Activated CD4-positive, CD25-positive, alpha-beta regulatory T cell treated with anti-CD3 and anti-CD28 coated beads, Interleukin-2, amount 50 U/mL, for 24 hours (primary cell): ENCODE results near the gene PHF14.
"Not testable (repeated sequence)": the region's sequence is repeated elsewhere in the genome, so short reads cannot be mapped to it uniquely, and the experiment has no call there.

Source experiments
- ATAC-seq, 2 donors: fragments of 150-1000 bp; cut with Tn5 transposase; one replicate each; pipeline ENCODE4 v1.10.0; 2021; ENCODE audit warnings: mild to moderate bottlenecking in 1 of 2, moderate library complexity in 1 of 2

PHF14 gene

GRCh38 chr7:10973061-10973941 is at the start of gene PHF14:
TSS of gene PHF14 (plus strand) at chr7:10973872. CDS start at chr7:10974324, 452 bp downstream.
- peak; percentile 97 for ATAC-seq

DNA sequence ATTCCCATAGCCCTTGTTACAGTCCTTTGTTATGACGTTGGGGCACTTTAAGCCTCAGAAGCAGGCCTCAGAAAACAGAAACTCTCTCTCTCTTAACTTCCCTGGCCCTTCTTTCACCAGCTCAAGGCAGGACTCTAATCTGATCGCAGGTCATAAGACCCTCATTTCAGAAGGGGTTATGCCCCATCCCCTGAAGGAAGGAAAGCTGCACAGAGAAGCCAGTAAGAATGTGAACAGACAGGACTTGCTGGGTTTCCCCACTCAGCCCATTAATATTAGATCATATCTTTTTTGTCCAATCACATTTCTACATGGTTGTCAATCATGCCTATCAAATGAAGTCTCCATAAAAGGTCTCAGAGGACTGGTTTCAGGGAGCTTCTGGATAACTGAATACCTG is 49.3 kb upstream of the PHF14 start:
- no peak for ATAC-seq

DNA sequence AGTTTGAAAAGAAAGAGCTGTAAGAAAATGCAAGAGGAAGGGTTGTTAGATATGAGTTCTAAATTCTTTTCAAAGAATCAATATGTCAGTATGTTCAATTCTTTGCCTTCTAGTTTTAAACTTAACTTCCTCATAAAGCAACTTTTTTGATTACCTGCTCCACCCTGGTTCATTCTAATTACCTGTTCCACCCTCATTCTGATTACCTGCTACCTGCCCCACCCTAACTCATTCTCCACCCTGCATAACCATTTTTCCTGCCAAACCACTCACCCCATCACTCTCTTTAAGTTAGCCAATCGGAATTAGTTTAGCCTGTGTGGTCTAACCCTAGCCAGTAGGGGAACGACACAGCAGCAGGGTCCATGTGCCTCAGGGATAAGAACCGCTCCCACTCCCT is 45.5 kb upstream of the PHF14 start:
- ATAC-seq = not testable (repeated sequence)

DNA sequence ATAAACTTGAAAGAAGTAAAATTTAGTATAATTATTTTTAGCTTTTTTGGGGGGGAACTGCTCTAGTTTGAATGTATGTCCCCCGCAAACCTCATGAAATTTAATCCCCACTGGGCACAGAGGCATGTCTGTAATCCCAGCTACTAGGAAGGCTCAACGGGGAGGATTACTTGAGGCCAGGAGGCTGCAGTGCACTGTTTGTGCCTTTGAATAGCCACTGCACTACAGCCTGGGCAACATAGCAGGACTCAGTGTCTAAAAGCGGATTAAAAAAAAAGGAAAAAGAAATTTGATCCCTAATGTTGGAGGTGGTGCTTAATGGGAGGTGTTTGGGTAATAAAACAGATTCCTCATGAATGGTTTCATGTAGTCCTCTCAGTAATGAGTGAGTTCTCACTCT is 43.1 kb upstream of the PHF14 start:
- no peak for ATAC-seq

GRCh38 chr7:10931161-10931560 is 42.5 kb upstream of the PHF14 start:
- ATAC-seq = no peak

GRCh38 chr7:10934292-10934691 is 39.4 kb upstream of the PHF14 start:
- ATAC-seq = no peak

- ATAC-seq = peak in 1 of 2 donors; percentile 9
Measured at GRCh38 chr7:10939237-10939910, 34.3 kb upstream of the PHF14 start.

GRCh38 chr7:10939911-10940703 is 33.6 kb upstream of the PHF14 start:
- peak; percentile 90 to 94 for ATAC-seq

- no peak for ATAC-seq
Measured at GRCh38 chr7:10940704-10941355, 32.8 kb upstream of the PHF14 start.

- no peak for ATAC-seq
Measured at GRCh38 chr7:10950494-10950893, 23.2 kb upstream of the PHF14 start.

DNA sequence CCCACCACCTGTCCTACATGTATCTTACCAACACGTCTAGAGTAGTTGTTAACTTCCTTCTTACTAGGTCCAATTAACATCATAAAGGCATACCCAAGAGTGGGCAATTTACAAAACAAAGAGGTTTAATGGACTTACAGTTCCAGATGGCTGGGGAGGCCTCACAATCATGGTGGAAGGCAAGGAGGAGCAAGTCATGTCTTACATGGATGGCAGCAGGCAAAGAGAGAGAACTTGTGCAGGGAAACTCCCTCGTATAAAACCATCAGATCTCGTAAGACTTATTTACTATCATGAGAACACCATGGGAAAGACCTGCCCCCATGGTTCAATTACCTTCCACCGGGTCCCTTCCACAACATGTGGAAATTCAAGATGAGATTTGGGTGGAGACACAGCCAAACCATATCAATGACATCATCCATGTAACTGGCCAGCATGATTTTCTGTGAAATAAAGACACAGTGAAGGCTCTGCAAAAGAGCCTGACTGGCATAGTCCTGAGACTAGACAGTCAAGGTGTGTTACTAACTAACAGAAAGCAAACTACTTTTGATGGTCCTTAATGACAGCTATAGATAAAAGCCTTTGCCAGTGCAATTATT is 22.6 kb upstream of the PHF14 start:
- not testable (repeated sequence) for ATAC-seq

DNA sequence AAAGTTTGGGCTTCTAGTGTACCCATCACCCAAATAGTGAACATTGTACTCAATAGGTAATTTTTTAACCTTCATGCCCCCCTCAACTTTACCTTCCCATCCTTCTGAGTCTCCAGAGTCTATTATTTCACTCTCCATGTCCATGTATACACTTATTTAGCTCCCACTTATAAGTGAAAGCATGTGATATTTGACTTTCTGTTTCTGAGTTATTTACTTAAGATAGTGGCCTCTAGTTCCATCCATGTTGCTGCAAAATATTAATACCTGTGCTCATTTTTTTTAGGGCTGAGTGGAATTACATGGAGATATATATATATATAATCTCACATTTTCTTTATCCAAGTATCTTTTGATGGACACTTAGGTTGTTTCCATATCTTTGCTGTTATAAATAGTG is 21.1 kb upstream of the PHF14 start:
- no peak for ATAC-seq

GRCh38 chr7:10953078-10953750 is 20.5 kb upstream of the PHF14 start:
- not testable (repeated sequence) for ATAC-seq

DNA sequence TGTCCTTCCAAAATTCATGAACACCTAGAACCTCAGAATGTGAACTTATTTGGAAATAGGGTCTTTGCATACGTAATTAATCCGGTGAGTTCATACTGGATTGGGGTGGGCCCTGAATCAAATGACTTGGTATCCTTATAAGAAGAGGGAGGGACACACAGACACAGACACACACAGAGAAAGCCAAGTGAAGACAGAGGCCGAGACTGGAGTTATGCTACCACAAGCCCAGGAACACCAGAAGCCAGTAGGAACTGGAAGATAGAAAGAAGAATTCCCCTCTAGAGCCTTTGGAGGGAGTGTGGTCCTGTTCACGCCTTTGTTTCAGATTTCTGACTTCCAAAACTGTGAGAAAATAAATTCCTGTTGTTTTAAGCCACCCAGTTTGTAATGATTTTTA is 17.1 kb upstream of the PHF14 start:
- no peak for ATAC-seq

GRCh38 chr7:10960242-10960641 is 13.4 kb upstream of the PHF14 start:
- not testable (repeated sequence) for ATAC-seq

GRCh38 chr7:10965016-10965415 is 8.7 kb upstream of the PHF14 start:
- not testable (repeated sequence) for ATAC-seq

DNA sequence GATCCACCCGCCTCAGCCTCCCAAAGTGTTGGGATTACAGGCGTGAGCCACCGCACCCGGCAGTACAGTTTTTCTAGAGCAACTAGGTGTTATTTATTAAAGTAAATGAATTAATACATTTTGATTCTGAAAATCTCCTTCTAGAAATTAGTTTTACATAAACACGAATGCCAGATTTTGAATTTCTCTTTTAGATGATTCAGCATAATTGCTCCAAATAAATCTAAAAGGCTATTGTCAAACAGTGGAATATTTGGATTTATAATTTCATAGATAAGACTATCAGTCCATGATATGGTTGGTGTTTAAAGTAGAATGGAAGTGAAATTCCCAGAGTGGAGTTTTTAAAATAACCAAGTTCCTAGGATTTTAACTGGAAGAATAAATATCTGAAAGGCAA is 1.5 kb upstream of the PHF14 start:
- no peak for ATAC-seq

DNA sequence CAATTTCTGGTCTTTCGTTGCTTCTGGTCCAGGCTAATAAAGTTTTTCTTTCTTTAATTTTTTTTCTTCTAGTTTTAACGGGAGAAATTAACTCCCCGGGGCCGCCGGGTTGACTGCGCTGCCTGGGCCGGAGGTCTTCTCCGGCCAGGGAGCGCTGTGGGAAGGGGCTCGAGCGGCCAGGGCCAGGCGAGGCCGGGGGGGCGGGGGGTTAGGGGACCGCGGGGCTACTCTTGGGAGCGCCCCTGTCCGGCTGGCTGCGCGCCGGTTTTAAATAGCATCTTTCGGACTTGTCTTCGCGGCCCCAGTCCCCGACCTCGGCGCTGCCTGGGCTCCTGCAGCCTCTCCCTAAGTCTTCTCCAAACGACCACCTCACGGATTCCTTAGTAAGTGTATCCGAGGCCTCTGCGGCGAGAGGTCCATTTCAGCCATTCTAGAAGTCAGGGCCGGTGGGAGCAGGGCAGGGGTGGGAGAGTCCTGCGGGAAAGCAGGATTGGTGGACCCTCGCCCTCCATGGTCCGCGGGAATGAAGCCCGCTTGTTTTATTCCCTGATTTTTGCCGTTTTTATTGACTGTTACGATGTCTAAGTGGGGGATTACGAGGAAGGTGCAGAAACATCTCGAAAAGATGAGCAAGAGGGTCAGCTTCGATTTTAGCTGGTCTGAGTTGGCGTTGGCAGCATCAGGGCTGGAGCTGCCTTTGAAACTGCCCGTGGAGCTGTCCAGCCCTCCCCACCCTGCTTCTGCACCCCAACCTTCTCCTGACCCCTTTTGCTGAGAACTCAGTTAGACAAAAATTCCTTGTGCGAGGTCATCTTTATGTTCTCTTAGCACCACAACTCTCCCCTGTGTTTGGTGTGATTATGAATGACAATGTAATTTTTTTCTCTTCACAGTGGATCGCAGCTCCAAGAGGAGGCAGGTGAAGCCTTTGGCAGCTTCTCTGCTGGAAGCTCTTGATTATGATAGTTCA is 555 bp downstream of the PHF14 start:
- peak in 1 of 2 donors; percentile 3 for ATAC-seq

DNA sequence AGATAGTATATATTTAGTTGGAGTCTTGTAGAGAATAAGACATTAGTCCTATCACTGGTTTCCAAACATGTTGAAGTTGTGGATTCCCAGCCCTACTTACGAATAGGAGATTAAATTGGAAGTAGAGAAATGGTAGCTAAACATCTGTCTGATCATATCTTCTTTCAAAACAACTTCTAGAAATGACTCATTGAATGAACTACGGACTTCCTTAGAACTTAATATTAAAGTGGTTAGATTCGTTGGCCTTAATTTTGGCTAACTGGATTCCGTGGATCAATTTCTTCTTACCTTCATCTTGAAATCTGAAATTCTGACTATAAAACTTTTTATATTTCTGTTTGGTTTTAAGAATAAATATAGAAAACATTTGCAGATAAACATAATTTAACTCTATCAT is 3.4 kb downstream of the PHF14 start:
- no peak for ATAC-seq

DNA sequence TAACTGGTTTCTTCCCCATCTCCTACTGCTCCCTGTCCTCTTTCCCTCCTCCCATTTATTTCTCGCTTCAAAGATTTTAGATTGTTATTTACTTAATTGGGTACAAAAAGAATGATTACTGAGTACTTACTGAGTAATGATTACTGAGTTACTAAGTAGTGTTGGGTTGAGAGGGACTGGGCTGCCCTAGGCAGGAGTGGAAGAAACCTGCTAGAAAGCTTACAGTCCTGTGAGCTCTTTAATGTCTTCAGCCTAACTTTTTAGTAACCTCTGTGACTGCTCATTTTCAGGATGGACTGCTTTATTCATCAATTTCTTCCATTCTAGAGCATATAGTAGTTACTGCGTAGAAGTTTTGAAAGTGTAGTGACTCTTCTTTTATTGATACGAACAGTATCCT is 7.6 kb downstream of the PHF14 start:
- ATAC-seq = no peak
